Ishikawa (cell line): Measurements from ENCODE around the gene SAMD14.

ENCODE experiments used
- CEBPB ChIP-seq: IDR thresholded peaks from 2 replicates; pipeline ENCODE4 v1.6.1; 2012
- CREB1 ChIP-seq: IDR thresholded peaks from 2 replicates; pipeline ENCODE4 v1.6.1; 2012; ENCODE audit warnings: low read depth
- EP300 ChIP-seq: IDR thresholded peaks from 2 replicates; pipeline ENCODE4 v1.6.1; 2012; ENCODE audit warnings: borderline replicate concordance
- FOXM1 ChIP-seq: IDR thresholded peaks from 2 replicates; pipeline ENCODE4 v1.6.1; 2012; ENCODE audit warnings: low read depth, borderline replicate concordance
- NFIC ChIP-seq: IDR thresholded peaks from 2 replicates; pipeline ENCODE4 v1.6.1; 2012
- RAD21 ChIP-seq: IDR thresholded peaks from 2 replicates; pipeline ENCODE4 v1.6.1; 2012; ENCODE audit warnings: low read depth
- TCF12 ChIP-seq: IDR thresholded peaks from 2 replicates; pipeline ENCODE4 v1.6.1; 2012; ENCODE audit warnings: low read depth
- TEAD4 ChIP-seq: IDR thresholded peaks from 2 replicates; pipeline ENCODE4 v1.6.1; 2012
- TF ChIP-seq, protein P1 (sequence below): IDR thresholded peaks from 2 replicates; pipeline ENCODE4 v1.6.1; 2012; ENCODE audit warnings: low read depth, mild to moderate bottlenecking

DNA sequence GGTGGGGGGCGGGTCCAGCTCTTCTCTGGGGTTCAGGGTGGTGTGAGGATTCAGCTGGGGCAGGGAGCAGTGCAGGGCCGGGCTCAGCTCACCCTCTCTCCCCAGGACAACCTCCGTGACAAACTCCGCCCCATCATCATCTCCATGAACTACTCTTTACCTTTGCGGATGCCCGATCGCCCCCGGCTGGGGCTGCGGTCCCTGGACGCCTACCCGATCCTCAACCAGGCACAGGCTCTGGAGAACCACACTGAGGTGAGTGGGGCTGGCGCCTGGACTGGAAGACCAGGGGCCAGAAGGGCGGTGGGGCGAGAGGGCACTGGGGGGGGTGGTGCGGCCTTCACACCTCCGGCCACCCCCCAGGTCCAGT is 53.8 kb downstream of the SAMD14 start:
- TF ChIP-seq CREB1 = no peak
- no peak for TF ChIP-seq NFIC
- TF ChIP-seq FOXM1 = no peak
- TF ChIP-seq EP300 = no peak
- TF ChIP-seq, protein P1, sequence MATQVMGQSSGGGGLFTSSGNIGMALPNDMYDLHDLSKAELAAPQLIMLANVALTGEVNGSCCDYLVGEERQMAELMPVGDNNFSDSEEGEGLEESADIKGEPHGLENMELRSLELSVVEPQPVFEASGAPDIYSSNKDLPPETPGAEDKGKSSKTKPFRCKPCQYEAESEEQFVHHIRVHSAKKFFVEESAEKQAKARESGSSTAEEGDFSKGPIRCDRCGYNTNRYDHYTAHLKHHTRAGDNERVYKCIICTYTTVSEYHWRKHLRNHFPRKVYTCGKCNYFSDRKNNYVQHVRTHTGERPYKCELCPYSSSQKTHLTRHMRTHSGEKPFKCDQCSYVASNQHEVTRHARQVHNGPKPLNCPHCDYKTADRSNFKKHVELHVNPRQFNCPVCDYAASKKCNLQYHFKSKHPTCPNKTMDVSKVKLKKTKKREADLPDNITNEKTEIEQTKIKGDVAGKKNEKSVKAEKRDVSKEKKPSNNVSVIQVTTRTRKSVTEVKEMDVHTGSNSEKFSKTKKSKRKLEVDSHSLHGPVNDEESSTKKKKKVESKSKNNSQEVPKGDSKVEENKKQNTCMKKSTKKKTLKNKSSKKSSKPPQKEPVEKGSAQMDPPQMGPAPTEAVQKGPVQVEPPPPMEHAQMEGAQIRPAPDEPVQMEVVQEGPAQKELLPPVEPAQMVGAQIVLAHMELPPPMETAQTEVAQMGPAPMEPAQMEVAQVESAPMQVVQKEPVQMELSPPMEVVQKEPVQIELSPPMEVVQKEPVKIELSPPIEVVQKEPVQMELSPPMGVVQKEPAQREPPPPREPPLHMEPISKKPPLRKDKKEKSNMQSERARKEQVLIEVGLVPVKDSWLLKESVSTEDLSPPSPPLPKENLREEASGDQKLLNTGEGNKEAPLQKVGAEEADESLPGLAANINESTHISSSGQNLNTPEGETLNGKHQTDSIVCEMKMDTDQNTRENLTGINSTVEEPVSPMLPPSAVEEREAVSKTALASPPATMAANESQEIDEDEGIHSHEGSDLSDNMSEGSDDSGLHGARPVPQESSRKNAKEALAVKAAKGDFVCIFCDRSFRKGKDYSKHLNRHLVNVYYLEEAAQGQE = no peak
- no peak for TF ChIP-seq RAD21
- no peak for TF ChIP-seq TCF12
- TF ChIP-seq TEAD4 = no peak
- TF ChIP-seq CEBPB = no peak
